CD14-positive monocyte (primary cell): ENCODE measurements around the gene MAD1L1. TPM values are rescaled to one million over a fixed set of nuclear protein-coding genes. Genes with fewer than 3 reads are reported as not detected.

Experiments
- DNase-seq, 3 donors: peaks; one replicate each; pipeline ENCODE4 v3.0.0-alpha.2; 2011 to 2022
- H2AFZ ChIP-seq: 2 replicates; pipeline ENCODE4 v1.6.0; 2012; ENCODE audit warnings: mild to moderate bottlenecking, low read depth, low read length, inconsistent platforms; ENCODE audit not compliant: insufficient read depth, poor library complexity, severe bottlenecking
- H3K27ac ChIP-seq, 2 donors: 1 replicate in 1 of 2; 2 replicates in 1 of 2; pipeline ENCODE4 v1.5.1; 2012 to 2013; ENCODE audit warnings: low read length in 2 of 2, control low read depth in 1 of 2, inconsistent platforms in 1 of 2, low read depth in 1 of 2, mild to moderate bottlenecking in 1 of 2
- H3K27me3 ChIP-seq, 2 donors: one replicate each; pipeline versions ENCODE4 v1.6.0 to v1.6.1; 2011 to 2013; ENCODE audit warnings: low read length in 2 of 2; ENCODE audit not compliant: control insufficient read depth in 2 of 2, insufficient read depth in 2 of 2
- H3K36me3 ChIP-seq, 2 donors: replicated peaks in 1 of 2; 1 replicate in 1 of 2; 2 replicates in 1 of 2; pipeline versions ENCODE4 v1.5.1 to v1.6.1; 2012 to 2013; ENCODE audit warnings: low read length in 2 of 2, control low read depth in 1 of 2, inconsistent platforms in 1 of 2, mild to moderate bottlenecking in 1 of 2; ENCODE audit not compliant: insufficient read depth in 2 of 2, control insufficient read depth in 1 of 2
- H3K4me1 ChIP-seq, 2 donors: 1 replicate in 1 of 2; 2 replicates in 1 of 2; pipeline versions ENCODE4 v1.5.1 to v1.6.1; 2012 to 2013; ENCODE audit warnings: low read length in 2 of 2, control low read depth in 1 of 2, inconsistent platforms in 1 of 2, mild to moderate bottlenecking in 1 of 2, moderate library complexity in 1 of 2; ENCODE audit not compliant: insufficient read depth in 2 of 2, control insufficient read depth in 1 of 2
- H3K4me2 ChIP-seq: replicated peaks from 2 replicates; pipeline ENCODE3; 2012; ENCODE audit warnings: low read length, moderate library complexity, mild to moderate bottlenecking; ENCODE audit not compliant: poor library complexity, severe bottlenecking; ENCODE audit errors: extremely low read depth
- H3K4me3 ChIP-seq, 3 experiments: fragments of 200-600 bp in 1 of 3; sonication (generic) in 1 of 3; replicated peaks in 1 of 3; 1 replicate in 2 of 3; 2 replicates in 1 of 3; pipeline ENCODE4 v1.5.1; 2011 to 2013; ENCODE audit warnings: low read length in 3 of 3, mild to moderate bottlenecking in 3 of 3, control low read depth in 2 of 3, low read depth in 2 of 3, inconsistent platforms in 1 of 3, moderate library complexity in 1 of 3
- H3K79me2 ChIP-seq: 2 replicates; pipeline ENCODE4 v1.6.0; 2012; ENCODE audit warnings: mild to moderate bottlenecking, control low read depth, inconsistent platforms, low read length, moderate library complexity; ENCODE audit not compliant: insufficient read depth
- H3K9ac ChIP-seq: 2 replicates; pipeline ENCODE4 v1.6.0; 2017; ENCODE audit warnings: low read length, mild to moderate bottlenecking; ENCODE audit not compliant: insufficient read depth, poor library complexity, severe bottlenecking
- H3K9me3 ChIP-seq, 2 donors: replicated peaks in 1 of 2; 1 replicate in 1 of 2; 2 replicates in 1 of 2; pipeline versions ENCODE4 v1.5.1 to v1.6.1; 2012 to 2013; ENCODE audit warnings: low read length in 2 of 2, control low read depth in 1 of 2; ENCODE audit not compliant: control insufficient read depth in 1 of 2, insufficient read depth in 1 of 2
- H4K20me1 ChIP-seq: 2 replicates; pipeline ENCODE4 v1.6.0; 2012; ENCODE audit warnings: mild to moderate bottlenecking, low read length, control low read depth, moderate library complexity; ENCODE audit not compliant: insufficient read depth
- H3K27ac Mint-ChIP-seq, 7 donors: one replicate each; pipeline ENCODE4 v1.8.0; 2020; ENCODE audit warnings: mild to moderate bottlenecking in 7 of 7, mixed read lengths in 7 of 7, moderate library complexity in 6 of 7, inconsistent platforms in 2 of 7
- H3K27me3 Mint-ChIP-seq, 3 donors: one replicate each; pipeline ENCODE4 v1.8.0; 2021 to 2022; ENCODE audit warnings: low read depth in 3 of 3, mild to moderate bottlenecking in 3 of 3, mixed read lengths in 3 of 3, moderate library complexity in 3 of 3, inconsistent platforms in 1 of 3
- H3K36me3 Mint-ChIP-seq, 2 donors: one replicate each; pipeline ENCODE4 v1.8.0; 2020; ENCODE audit warnings: mixed read lengths in 2 of 2, inconsistent platforms in 1 of 2, mild to moderate bottlenecking in 1 of 2
- H3K4me1 Mint-ChIP-seq: one replicate; pipeline ENCODE4 v1.8.0; 2020; ENCODE audit warnings: mild to moderate bottlenecking, mixed read lengths
- H3K4me3 Mint-ChIP-seq, 2 donors: one replicate each; pipeline ENCODE4 v1.8.0; 2020; ENCODE audit warnings: mild to moderate bottlenecking in 2 of 2, mixed read lengths in 2 of 2, moderate library complexity in 1 of 2
- H3K9me3 Mint-ChIP-seq, 7 donors: one replicate each; pipeline ENCODE4 v1.8.0; 2020 to 2022; ENCODE audit warnings: mixed read lengths in 7 of 7, mild to moderate bottlenecking in 6 of 7, moderate library complexity in 6 of 7, inconsistent platforms in 2 of 7
- CTCF ChIP-seq: fragments of 200-600 bp; IDR thresholded peaks from one replicate; pipeline ENCODE4 v1.8.0; 2022; ENCODE audit warnings: antibody characterized with exemption, mild to moderate bottlenecking
- WGBS: methylation state at CpG from one replicate; pipeline ENCODE4 v1.1.5; 2013; ENCODE audit warnings: missing lambda C conversion rate; ENCODE audit not compliant: insufficient coverage; 5-methylcytosine and 5-hydroxymethylcytosine counted together
- intact Hi-C, 2 donors: fragments of 100-400 bp; cut with micrococcal nuclease; formaldehyde crosslinking; loops; one replicate each; pipeline versions ENCODE4 v1.15.0 to v1.15.1; 2023
- polyA plus RNA-seq, 3 donors: library from polyadenylated mRNA; depleted of rRNA in 1 of 3; unstranded in 2 of 3; stranded (reverse) in 1 of 3; fragments of 300-500 nt in 2 of 3; fragments of >200 nt in 1 of 3; fragmentation: Illumina TruSeq in 2 of 3; gene quantifications; 1 replicate in 2 of 3; 2 replicates in 1 of 3; pipeline ENCODE4 v1.2.3, GENCODE V29; 2012 to 2021

The MAD1L1 gene
- polyA plus RNA-seq, 3 donors, result 22.0 to 39.4 (median 33.2) TPM

- Mint-ChIP-seq H3K4me1 (no peaks in the 10 kb centered on the region), H3K36me3 (peaks cover 23 to 38% of the 10 kb centered on the region in 2 donors), H3K9me3 (peaks cover 0 to 5% (median 0%) of the 10 kb centered on the region in 7 donors), H3K4me3 (no peak overlapping the region), H3K27ac (peak overlapping the region in 2 of 7 donors; percentile 1 to 23), H3K27me3 (no peaks in the 10 kb centered on the region)
- Histone ChIP-seq H3K27me3 (no peaks in the 10 kb centered on the region), H3K79me2 (no peaks in the 10 kb centered on the region), H3K4me1 (no peaks in the 10 kb centered on the region), H3K36me3 (peaks cover 13 to 18% of the 10 kb centered on the region in 2 donors), H3K9ac (no peak overlapping the region), H3K27ac (no peak overlapping the region), H2AFZ (no peak overlapping the region), H4K20me1 (no peaks in the 10 kb centered on the region), H3K4me3 (no peak overlapping the region), H3K9me3 (no peaks in the 10 kb centered on the region), H3K4me2 (no peak overlapping the region)
- WGBS, result 95% methylated on average over 17 of the region's 29 CpGs
- no peak for DNase-seq
- intact Hi-C loops, result loop anchor here in 1 of 2 donors (10.0 kb wide), 1 partner anchor 66 kb away; no protein-coding TSS in a partner anchor
- TF ChIP-seq CTCF, result no peak
Observed at GRCh38 chr7:2010551-2011265, 222.0 kb downstream of the MAD1L1 start.

GRCh38 chr7:2010101-2010500 is 222.6 kb downstream of the MAD1L1 start:
- H2AFZ ChIP-seq, result no peak overlapping the region
- Mint-ChIP-seq H3K36me3 (peaks cover 23 to 43% of the 10 kb centered on the region in 2 donors), H3K27ac (no peak overlapping the region), H3K27me3 (no peaks in the 10 kb centered on the region), H3K4me3 (no peak overlapping the region), H3K9me3 (peaks cover 0 to 5% (median 0%) of the 10 kb centered on the region in 7 donors), H3K4me1 (no peaks in the 10 kb centered on the region)
- intact Hi-C loops, result loop anchor here in 1 of 2 donors (10.0 kb wide), 1 partner anchor 65 kb away; no protein-coding TSS in a partner anchor
- H4K20me1 ChIP-seq, result no peaks in the 10 kb centered on the region
- peaks cover 13 to 18% of the 10 kb centered on the region in 2 donors for H3K36me3 ChIP-seq
- no peak overlapping the region for H3K4me3 ChIP-seq
- H3K79me2 ChIP-seq, result no peaks in the 10 kb centered on the region
- no peak overlapping the region for H3K9ac ChIP-seq
- no peak overlapping the region for H3K4me2 ChIP-seq
- WGBS, result 95% methylated on average over 13 of the region's 17 CpGs
- DNase-seq, result no peak
- H3K4me1 ChIP-seq, result no peaks in the 10 kb centered on the region
- no peaks in the 10 kb centered on the region for H3K9me3 ChIP-seq
- H3K27ac ChIP-seq, result no peak overlapping the region
- TF ChIP-seq CTCF, result no peak
- H3K27me3 ChIP-seq, result no peaks in the 10 kb centered on the region
